Activated CD8-positive, alpha-beta memory T cell treated with anti-CD3 and anti-CD28 coated beads, Interleukin-2, amount 50 U/mL, for 48 hours (primary cell): ENCODE measurements around the gene PTOV1.
A peak's percentile ranks its signal among the peaks of the same experiment; 100 is the strongest.

Experiments used
- DNase-seq: peaks from one replicate; pipeline ENCODE4 v3.0.0-alpha.2; 2020

The PTOV1 gene

GRCh38 chr19:49892716-49893115 lies 41.8 kb downstream of the PTOV1 start:
- DNase-seq, result no peak

GRCh38 chr19:49894011-49894664 lies 43.2 kb downstream of the PTOV1 start:
- no peak for DNase-seq

GRCh38 chr19:49894879-49895565 lies 44.1 kb downstream of the PTOV1 start:
- DNase-seq, result peak; percentile 80

GRCh38 chr19:49895566-49896297 lies 44.8 kb downstream of the PTOV1 start:
- peak; percentile 74 for DNase-seq

- DNase-seq, result peak; percentile 78
These were observed 46.1 kb downstream of the PTOV1 start, which contains the start of gene IL4I1 for GRCh38 chr19:49896863-49897621. Gene IL4I1 (minus strand): TSS chr19:49896887. CDS start chr19:49896160, 727 bp downstream.

GRCh38 chr19:49904136-49904535 lies 53.2 kb downstream of the PTOV1 start:
- no peak for DNase-seq

GRCh38 chr19:49906879-49907564 lies 56.1 kb downstream of the PTOV1 start:
- no peak for DNase-seq

GRCh38 chr19:49907745-49908446 lies 56.9 kb downstream of the PTOV1 start:
- no peak for DNase-seq

- DNase-seq, result no peak
These were observed 57.8 kb downstream of the PTOV1 start for GRCh38 chr19:49908480-49909420.

- DNase-seq, result no peak
These were observed 59.2 kb downstream of the PTOV1 start for GRCh38 chr19:49910179-49910578.
